HG03095 (cell line): Measurements from ENCODE around the gene BMPR1A.
"Not testable (repeated sequence)": the region's sequence is repeated elsewhere in the genome, so short reads cannot be mapped to it uniquely, and the experiment has no call there.

Experiments
- ATAC-seq: cut with Tn5 transposase; IDR thresholded peaks from one replicate; pipeline ENCODE4 v1.9.1; 2021; ENCODE audit warnings: moderate library complexity; ENCODE audit not compliant: unreplicated experiment

Gene BMPR1A

GRCh38 chr10:86963341-86963919 is 207.0 kb downstream of the BMPR1A start:
- ATAC-seq = no peak

DNA sequence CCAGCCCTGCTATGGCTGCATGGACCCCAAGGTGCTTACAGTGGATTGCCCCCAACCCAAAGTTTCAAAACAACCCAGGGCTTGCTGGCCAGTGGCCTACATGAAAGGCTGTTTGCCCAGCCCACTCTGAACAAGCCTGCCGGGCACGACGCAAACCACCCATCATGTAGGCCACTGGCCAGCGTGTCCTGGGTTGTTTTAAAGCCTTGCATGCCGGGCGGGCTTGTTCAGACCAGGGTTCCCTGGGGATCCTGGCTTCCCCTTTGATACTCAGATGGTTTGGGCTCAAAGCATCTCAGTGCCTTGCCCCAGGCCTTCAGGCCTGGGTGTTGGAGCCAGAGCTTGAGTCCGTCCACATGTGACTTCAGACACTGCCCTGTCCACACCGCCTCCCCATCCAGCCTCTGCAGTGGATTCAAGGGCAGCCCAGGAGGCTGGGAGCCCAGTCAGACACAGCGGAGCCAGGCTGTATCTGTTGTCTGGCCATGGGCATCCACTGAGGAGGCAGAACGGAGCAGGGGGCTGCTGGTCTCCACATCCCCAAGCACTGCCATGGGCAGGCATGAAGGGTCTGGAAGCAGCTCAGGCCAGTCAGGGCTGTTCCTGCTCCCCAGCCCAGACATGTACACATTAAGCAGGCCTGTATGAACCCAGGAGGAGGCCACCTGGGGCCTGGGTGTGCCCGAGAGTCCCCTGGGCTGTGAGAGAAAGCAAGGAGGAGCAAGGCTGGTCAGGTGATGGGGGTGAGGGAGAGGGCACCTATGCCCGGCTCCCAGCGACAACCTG is 207.8 kb downstream of the BMPR1A start:
- ATAC-seq = no peak

DNA sequence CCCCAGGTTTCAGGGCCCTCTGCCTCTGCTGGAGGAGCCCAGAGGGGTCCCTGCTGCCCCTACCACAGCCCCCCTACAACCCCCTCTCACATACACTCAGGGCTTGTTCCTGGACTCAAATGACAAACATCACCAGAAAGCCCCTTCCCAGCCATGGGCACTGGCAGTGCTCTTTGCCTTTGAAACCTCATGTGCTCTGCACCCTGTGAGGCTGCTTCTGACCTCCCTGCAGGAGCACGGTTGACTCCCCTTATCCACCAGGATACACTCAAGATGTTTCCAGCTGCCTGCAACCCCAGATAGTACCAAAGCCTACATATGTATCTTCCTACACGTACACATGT is 208.4 kb downstream of the BMPR1A start:
- ATAC-seq = no peak

DNA sequence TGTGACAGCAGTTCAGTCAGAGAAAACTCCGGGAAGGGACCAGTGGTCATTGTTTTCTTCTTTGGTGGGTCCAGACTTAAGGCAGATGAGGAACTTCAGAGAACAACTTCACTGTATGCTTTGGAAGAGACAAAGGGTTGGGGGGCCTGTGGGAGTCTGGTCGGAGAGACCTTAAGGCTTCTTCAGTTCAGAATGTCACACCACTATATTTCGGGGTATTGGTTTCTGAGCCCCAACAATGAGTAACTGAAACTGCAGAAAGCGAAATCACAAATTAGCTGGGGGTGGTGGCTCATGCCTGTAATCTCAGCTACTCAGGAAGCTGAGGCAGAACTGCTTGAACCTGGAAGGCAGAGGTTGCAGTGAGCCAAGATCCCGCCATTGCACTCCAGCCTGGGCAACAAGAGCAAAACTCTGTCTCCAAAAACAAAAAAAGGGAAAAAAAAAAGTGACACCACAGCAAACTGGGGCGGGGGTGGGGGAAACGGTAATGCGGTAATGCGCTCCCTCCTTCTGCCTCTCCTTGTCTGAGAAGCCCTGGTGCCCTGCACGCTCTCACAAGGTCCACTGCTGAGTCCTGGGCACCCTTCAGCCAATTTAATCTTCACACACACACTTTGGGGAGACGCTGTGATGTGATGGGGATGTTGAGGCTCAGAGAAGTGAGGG is 209.7 kb downstream of the BMPR1A start:
- ATAC-seq = no peak

- no peak for ATAC-seq
Measured at GRCh38 chr10:86967481-86967941, 211.1 kb downstream of the BMPR1A start.

DNA sequence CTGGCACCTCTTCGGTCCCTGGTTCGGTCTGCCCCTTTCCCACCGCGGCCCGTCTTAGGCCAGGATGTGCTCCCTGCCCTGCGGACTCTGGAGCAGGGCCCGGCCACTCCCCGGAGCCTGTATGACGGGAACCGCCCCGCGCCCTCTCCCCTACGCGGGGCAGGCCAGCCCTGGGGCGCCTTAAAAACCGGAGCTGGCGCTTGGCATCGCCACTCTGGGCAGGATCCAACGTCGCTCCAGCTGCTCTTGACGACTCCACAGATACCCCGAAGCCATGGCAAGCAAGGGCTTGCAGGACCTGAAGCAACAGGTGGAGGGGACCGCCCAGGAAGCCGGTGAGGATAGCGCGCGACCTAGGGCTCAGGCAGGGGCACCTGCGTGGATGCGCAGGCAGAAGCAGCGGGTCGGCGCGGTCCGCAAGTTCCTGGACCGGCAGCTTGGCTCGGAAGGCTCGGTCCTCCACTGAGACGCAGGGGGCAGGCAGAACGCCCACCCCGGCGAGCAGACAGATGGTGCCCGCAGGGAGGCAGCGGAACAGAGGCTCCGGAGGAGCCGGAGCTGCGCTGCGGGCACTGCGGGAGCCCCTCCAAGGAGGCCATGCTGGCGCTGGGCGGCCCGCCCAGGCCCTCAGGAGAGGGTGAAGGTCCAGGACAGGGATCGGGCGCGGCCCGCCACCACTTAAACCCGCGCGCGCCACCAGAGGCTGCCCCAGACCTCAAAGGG is 212.0 kb downstream of the BMPR1A start, which contains the start of gene ADIRF:
ADIRF (plus strand) TSS at position 212 of the 723 bp plus-strand sequence; CDS start at position 275, 63 bp downstream.
- ATAC-seq = no peak

GRCh38 chr10:86968994-86969355 is 212.6 kb downstream of the BMPR1A start:
- ATAC-seq = no peak

DNA sequence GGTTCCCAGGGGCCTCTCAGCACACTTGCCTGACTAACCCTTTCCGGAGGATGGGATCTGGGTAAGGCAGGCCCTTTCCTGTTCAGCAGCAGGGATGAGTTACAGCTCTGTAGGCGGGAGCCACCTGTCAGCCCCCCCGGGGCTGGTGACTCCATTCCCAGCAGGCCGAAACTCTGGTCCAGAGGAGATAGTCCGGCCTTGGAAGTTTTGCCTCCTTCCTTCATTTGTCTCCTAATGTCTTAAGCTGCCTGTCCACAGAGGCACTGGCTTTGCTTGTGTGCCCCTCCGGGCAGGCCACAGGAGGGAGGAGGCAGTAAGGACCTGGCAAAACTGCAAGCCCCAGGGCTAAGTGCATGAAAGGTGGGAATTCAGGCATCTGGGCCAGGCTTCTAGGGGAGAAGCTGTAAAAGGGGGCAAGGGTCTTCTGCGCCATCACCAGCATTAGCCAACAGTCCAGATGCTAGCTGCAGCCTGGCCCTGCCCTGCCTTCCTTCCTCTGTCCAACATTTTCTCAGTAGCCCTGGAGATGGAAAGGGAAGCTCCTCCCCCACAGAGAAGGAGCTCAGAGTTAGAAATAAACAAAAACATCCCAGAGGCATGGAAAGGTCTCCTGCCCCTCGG is 213.1 kb downstream of the BMPR1A start:
- no peak for ATAC-seq

DNA sequence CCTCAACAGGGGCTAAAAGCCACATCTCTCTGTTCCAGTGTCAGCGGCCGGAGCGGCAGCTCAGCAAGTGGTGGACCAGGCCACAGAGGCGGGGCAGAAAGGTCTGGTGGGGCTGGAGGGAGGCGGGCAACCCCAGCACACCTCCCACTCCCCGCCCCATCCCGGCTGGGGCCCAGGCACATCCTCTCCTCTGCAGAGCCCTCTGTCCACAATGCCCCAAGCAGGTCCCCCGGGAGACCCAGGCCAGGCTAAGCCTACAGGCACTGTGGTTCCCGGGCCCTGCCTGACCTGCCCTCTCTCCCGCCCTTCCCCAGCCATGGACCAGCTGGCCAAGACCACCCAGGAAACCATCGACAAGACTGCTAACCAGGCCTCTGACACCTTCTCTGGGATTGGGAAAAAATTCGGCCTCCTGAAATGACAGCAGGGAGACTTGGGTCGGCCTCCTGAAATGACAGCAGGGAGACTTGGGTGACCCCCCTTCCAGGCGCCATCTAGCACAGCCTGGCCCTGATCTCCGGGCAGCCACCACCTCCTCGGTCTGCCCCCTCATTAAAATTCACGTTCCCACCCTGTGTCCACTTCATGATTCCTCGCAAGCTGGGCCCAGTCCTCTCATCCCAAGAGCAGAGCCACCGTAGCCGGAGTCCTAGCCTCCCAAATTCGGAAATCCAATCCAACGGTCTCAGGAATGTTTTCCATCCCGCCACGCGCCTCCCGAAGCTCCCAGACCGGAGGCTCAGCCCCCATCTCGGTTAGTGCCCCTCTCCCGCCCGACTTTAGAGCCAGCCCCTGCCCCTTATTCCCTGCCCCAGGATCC is 214.0 kb downstream of the BMPR1A start:
- ATAC-seq = no peak

- no peak for ATAC-seq
Measured at GRCh38 chr10:86970982-86971231, 214.5 kb downstream of the BMPR1A start.

DNA sequence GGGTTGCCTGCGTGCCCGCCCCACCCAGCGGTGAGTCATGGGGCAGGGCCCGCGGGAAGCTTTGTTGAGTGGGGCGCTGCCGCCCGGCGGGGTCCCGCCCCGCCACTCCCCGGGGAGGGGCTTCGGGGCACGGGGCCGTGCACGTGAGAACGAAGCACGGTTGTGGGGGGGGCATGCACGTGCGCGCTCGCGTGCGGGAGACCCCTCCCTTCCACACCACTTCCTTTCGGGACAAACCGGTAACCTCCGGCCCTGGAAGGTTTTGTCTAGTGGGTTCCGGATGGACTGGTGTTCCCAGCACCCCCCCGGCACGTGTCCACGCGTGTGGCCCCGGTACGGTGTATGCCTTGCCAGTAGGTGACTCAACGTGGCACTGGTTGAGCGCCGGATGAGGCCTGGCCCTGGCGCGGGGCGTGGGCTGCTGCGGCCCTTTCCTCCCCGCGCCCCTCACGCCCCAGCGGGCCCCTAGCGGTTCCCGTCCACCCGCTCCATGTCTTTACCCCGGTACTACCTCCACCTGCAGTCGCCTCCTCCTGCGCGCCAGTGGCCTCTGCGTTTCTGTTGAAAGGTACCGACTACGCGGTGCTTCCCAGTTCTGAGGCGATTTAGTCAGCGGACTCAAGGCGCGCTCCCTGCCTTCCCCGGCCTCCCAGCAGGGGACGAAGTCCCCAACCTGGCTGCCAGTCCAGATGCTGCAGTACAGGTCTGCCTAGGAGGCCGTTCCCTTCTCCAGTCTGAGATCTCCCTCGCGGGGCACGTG is 215.0 kb downstream of the BMPR1A start:
- peak; percentile 58 for ATAC-seq

- ATAC-seq = no peak
Measured at GRCh38 chr10:86972613-86973380, 216.4 kb downstream of the BMPR1A start.

DNA sequence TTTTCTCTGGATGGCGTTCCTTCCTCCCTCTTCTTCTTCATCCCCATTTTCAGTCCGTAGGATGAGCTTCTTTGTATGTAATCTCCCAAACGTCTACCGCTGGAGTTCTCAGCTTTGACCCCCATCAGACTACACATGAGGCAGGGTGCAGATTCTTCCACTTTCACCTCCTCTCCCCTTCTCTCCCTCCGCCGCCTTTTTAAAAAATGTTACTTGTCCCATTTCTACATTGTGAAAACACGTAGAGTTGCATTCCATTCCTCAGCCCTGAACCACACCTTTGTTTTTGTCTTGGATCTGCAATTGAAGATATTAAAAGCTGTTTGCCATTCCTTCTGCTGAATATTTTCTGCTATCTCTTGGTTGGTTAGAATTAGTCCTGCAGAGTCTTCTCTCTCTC is 218.1 kb downstream of the BMPR1A start:
- no peak for ATAC-seq

DNA sequence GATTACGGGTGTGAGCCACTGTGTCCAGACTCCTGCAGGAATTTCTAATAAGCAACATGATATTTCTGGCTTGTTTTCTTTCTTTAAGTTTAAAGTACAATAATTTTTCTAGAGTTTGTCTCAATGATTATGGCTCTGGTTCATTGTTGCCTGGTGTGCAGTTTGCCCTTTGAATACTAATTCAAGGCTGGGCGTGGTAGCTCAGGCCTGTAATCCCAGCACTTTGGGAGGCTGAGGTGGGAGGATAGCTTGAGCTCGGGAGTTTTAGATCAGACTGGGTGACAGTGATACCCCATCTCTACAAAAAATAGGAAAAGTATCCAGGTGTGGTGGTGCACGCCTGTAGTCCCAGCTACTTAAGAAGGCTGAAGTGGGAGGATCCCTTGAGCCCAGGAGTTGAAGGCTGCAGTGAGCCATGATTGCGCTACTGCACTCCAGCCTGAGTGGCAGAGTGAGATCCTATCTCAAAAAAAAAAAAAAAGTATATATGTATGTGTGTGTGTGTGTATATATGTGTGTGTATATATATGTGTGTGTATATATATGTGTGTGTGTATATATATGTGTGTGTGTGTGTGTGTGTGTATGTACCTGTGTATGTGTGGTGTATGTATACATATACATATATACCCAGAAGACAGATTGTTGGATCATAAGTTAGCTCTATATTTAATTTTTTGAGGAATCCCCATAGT is 220.1 kb downstream of the BMPR1A start:
- no peak for ATAC-seq

DNA sequence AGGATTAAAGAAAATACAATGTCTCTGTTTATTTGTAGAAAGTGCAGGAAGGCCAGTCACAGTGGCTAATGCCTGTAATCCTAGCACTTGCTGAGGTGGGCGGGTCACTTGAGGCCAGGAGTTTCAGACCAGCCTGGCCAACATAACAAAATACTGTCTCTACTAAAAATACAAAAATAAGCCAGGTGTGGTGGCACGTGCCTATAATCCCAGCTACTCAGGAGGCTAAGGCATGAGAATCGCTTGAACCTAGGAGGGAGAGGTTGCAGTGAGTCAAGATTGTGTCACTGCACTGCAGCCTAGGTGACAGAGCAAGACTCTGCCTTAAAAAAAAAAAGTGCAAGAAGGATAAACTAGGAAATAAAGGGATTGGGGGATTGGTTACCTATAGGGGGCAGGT is 222.0 kb downstream of the BMPR1A start:
- ATAC-seq = not testable (repeated sequence)

DNA sequence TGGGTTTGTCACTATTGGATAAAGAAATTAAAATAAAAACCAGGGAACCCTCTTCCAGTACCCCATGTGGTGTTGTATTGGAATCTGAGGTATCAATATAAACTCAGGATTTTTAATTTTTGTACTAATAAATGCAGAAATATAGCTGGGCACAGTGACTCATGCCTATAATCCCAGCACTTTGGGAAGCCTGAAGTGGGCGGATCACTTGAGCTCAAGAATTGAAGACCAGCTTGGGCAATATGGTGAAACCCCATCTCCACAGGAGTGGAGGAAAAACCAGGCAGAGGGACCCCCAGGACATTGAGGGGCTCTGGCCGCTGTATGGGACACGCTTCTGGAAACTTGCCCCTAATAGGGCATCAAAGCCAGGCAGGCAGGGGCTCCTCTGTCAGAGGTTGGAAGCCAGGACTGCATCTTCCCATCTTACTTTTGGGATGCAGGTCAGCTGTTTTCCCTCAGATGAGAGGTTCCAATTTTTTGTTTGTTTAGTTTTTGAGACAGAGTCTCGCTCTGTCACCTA is 222.9 kb downstream of the BMPR1A start:
- no peak for ATAC-seq

- no peak for ATAC-seq
Measured at GRCh38 chr10:86979977-86980448, 223.6 kb downstream of the BMPR1A start.

DNA sequence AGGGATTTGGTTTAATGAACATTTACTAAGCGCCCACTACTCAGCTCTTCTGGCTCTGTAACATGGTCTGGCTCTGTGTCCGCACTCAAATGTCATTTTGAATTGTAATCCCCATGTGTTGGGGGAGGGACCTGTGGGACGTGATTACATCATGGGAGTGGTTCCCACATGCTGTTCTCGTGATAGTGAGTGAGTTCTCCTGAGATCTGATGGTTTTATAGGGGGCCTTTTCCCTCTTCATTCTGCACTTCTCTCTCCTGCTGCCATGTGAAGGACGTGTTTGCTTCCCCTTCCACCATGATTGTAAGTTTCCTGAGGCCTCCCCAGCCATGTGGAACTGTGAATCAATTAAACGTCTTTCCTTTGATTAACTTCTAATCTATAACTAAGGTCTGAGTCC is 224.6 kb downstream of the BMPR1A start:
- not testable (repeated sequence) for ATAC-seq
